HepG2 (cell line): Measurements from ENCODE around the gene CHRNG. TPM values are rescaled to one million over a fixed set of nuclear protein-coding genes. Genes with fewer than 3 reads are reported as not detected.

ENCODE experiments used
- ATAC-seq: fragments of 200-7000 bp; cut with Tn5 transposase; 3 replicates; pipeline ENCODE4 v1.9.1; 2020; ENCODE audit warnings: mild to moderate bottlenecking, moderate library complexity
- BruUV-seq: library from RNA; stranded (reverse); fragments of 400-500 nt; replicated peaks from 2 replicates; lab custom pipeline; 2021; lab: Mats Ljungman, UMichigan
- CTCF ChIA-PET: fragments of 300-600 bp; formaldehyde crosslinking; extraction: SDS; loops from one replicate; lab custom pipeline; 2021; ENCODE audit warnings: low total read pairs, inconsistent platforms, low intra/inter-chr PET ratio; lab: Yijun Ruan, JAX
- POLR2A ChIA-PET: fragments of 350-600 bp; sonication (Branson Sonifier 250); formaldehyde crosslinking; loops from one replicate; lab custom pipeline; 2020; ENCODE audit warnings: antibody characterized with exemption, inconsistent platforms; lab: Yijun Ruan, JAX
- DNase-seq: peaks from one replicate; pipeline ENCODE4 v3.0.0-alpha.2; 2015; ENCODE audit warnings: low spot score
- FAIRE-seq: peaks from 3 replicates; lab custom pipeline; 2011; peaks lifted over from hg19 to GRCh38; lab: Jason Lieb, UNC
- H2AFZ ChIP-seq: one replicate; pipeline ENCODE4 v1.6.1; 2011; ENCODE audit warnings: low read length, inconsistent platforms
- H3K27ac ChIP-seq: fragments of 300-600 bp; 3 replicates; pipeline ENCODE4 v1.8.0; 2011; ENCODE audit warnings: mixed run types, mild to moderate bottlenecking, mixed read lengths, low read length, inconsistent platforms; ENCODE audit not compliant: insufficient read depth; ENCODE audit errors: extremely low read length
- H3K27me3 ChIP-seq, 2 experiments: fragments of 200-600 bp in 1 of 2; 2 replicates in 1 of 2; 3 replicates in 1 of 2; pipeline versions ENCODE4 v1.6.0 to v1.8.0; 2011; ENCODE audit warnings: low read length in 2 of 2, mild to moderate bottlenecking in 2 of 2, moderate library complexity in 2 of 2, inconsistent platforms in 1 of 2; ENCODE audit not compliant: insufficient read depth in 2 of 2, control insufficient read depth in 1 of 2
- H3K36me3 ChIP-seq, 2 experiments: fragments of 200-600 bp in 1 of 2; replicated peaks in 1 of 2; 2 replicates in 1 of 2; 3 replicates in 1 of 2; pipeline versions ENCODE4 v1.5.1 to v1.8.0; 2011; ENCODE audit warnings: low read length in 2 of 2, inconsistent platforms in 1 of 2; ENCODE audit not compliant: insufficient read depth in 2 of 2, control insufficient read depth in 1 of 2
- H3K4me1 ChIP-seq: 2 replicates; pipeline ENCODE4 v1.5.1; 2012; ENCODE audit warnings: low read length, inconsistent platforms; ENCODE audit not compliant: insufficient read depth
- H3K4me2 ChIP-seq: 2 replicates; pipeline ENCODE4 v1.6.0; 2011; ENCODE audit warnings: low read depth, low read length, inconsistent platforms
- H3K4me3 ChIP-seq, 3 experiments: fragments of 200-600 bp in 1 of 3; sonication (generic), shearing (Covaris generic) in 1 of 3; replicated peaks in 1 of 3; 2 replicates each; pipeline ENCODE4 v1.5.1; 2011 to 2016; ENCODE audit warnings: low read length in 3 of 3, inconsistent platforms in 2 of 3, low read depth in 2 of 3, mild to moderate bottlenecking in 2 of 3, control low read depth in 1 of 3, mixed read lengths in 1 of 3; ENCODE audit not compliant: insufficient read depth in 1 of 3
- H3K79me2 ChIP-seq: one replicate; pipeline ENCODE4 v1.6.1; 2011; ENCODE audit warnings: low read length, inconsistent platforms; ENCODE audit not compliant: insufficient read depth
- H3K9ac ChIP-seq: 2 replicates; pipeline ENCODE4 v1.6.0; 2011; ENCODE audit warnings: mild to moderate bottlenecking, low read depth, low read length, inconsistent platforms; ENCODE audit not compliant: insufficient read depth
- H3K9me3 ChIP-seq: 2 replicates; pipeline ENCODE4 v1.5.1; 2012; ENCODE audit warnings: mild to moderate bottlenecking, low read length
- H4K20me1 ChIP-seq: 2 replicates; pipeline ENCODE4 v1.6.0; 2011; ENCODE audit warnings: inconsistent platforms, mild to moderate bottlenecking, low read length, moderate library complexity; ENCODE audit not compliant: insufficient read depth
- FOXA3 ChIP-seq: IDR thresholded peaks from 2 replicates; pipeline ENCODE4 v1.6.1; 2016; ENCODE audit warnings: missing genetic modification reagents, missing compliant biosample characterization
- FOXP1 ChIP-seq, 2 experiments: fragments of 450-650 bp in 1 of 2; IDR thresholded peaks; 2 replicates each; pipeline ENCODE4 v1.6.1; 2017 to 2018; ENCODE audit warnings: antibody characterized with exemption in 1 of 2
- MZF1 ChIP-seq: sonication (generic); formaldehyde crosslinking; IDR thresholded peaks from 2 replicates; pipeline ENCODE4 v1.8.1; 2023; ENCODE audit warnings: mild to moderate bottlenecking, missing genetic modification reagents, borderline replicate concordance
- SKI ChIP-seq: fragments of 450-650 bp; IDR thresholded peaks from one replicate; pipeline ENCODE4 v1.6.1; 2018; ENCODE audit warnings: mild to moderate bottlenecking; ENCODE audit not compliant: partially characterized antibody
- TOE1 ChIP-seq: sonication (generic); formaldehyde crosslinking; IDR thresholded peaks from 2 replicates; pipeline ENCODE4 v1.4.0; 2020; ENCODE audit warnings: mild to moderate bottlenecking, missing genetic modification reagents
- XBP1 ChIP-seq: sonication (generic); formaldehyde crosslinking; IDR thresholded peaks from 2 replicates; pipeline ENCODE4 v1.5.0; 2020; ENCODE audit warnings: missing genetic modification reagents
- ZFX ChIP-seq: sonication (generic); formaldehyde crosslinking; IDR thresholded peaks from 2 replicates; pipeline ENCODE4 v1.4.0; 2020; ENCODE audit warnings: mild to moderate bottlenecking, low read depth, missing genetic modification reagents, moderate library complexity
- ZNF234 ChIP-seq: sonication (generic); formaldehyde crosslinking; conservative IDR thresholded peaks from 2 replicates; pipeline ENCODE4 v1.5.1; 2020; ENCODE audit warnings: mild to moderate bottlenecking, missing genetic modification reagents
- ZNF44 ChIP-seq: sonication (generic); formaldehyde crosslinking; IDR thresholded peaks from 2 replicates; pipeline ENCODE4 v1.5.1; 2020; ENCODE audit warnings: mild to moderate bottlenecking, missing genetic modification reagents
- ZNF670 ChIP-seq: sonication (generic); formaldehyde crosslinking; IDR thresholded peaks from 2 replicates; pipeline ENCODE4 v1.8.0; 2022; ENCODE audit warnings: mild to moderate bottlenecking, missing genetic modification reagents, borderline replicate concordance
- WGBS: methylation state at CpG from one replicate; pipeline ENCODE4 v1.1.6; 2017; ENCODE audit warnings: low lambda C conversion rate; 5-methylcytosine and 5-hydroxymethylcytosine counted together
- in situ Hi-C: cut with HindIII; loops from 2 replicates; pipeline ENCODE4 v1.10.0; 2017; ENCODE audit warnings: low pct_unique_long_range_greater_than_20kb; ENCODE audit not compliant: extremely low pct_ligation_motif_present
- intact Hi-C: fragments of 100-400 bp; cut with micrococcal nuclease; formaldehyde crosslinking; loops from one replicate; pipeline ENCODE4 v1.10.0; 2022; ENCODE audit not compliant: unreplicated experiment
- polyA plus RNA-seq, 8 experiments: library from polyadenylated mRNA; depleted of rRNA in 3 of 8; stranded (reverse) in 7 of 8; unstranded in 1 of 8; fragments of >200 nt; fragmentation: Illumina TruSeq in 4 of 8; extraction: Trizol in 4 of 8; gene quantifications; 2 replicates each; pipeline versions ENCODE4 v1.2.1 to v1.2.3, GENCODE V29; 2011 to 2016; ENCODE audit warnings: low read depth in 4 of 8, missing spikeins in 1 of 8, mixed read lengths in 1 of 8; ENCODE audit not compliant: insufficient read depth in 1 of 8
- total RNA-seq, 5 experiments: library from RNA; depleted of rRNA; stranded (reverse); fragments of >200 nt; fragmentation: Illumina TruSeq; extraction: Trizol; gene quantifications; 2 replicates each; pipeline ENCODE4 v1.2.3, GENCODE V29; 2016; ENCODE audit warnings: low read depth in 1 of 5
- TF ChIP-seq, protein P1 (sequence below): sonication (generic); formaldehyde crosslinking; IDR thresholded peaks from 2 replicates; pipeline ENCODE4 v1.4.0; 2020; ENCODE audit warnings: missing genetic modification reagents
- TF ChIP-seq, protein P2 (sequence below): sonication (generic); formaldehyde crosslinking; IDR thresholded peaks from 2 replicates; pipeline ENCODE4 v1.5.1; 2020; ENCODE audit warnings: mild to moderate bottlenecking, missing genetic modification reagents, moderate library complexity

Gene CHRNG
- total and polyA plus RNA-seq, 2 of the 13 experiments (the other 11 are each of a cell fraction or from before 2014, with no cell fraction given): not detected

DNA sequence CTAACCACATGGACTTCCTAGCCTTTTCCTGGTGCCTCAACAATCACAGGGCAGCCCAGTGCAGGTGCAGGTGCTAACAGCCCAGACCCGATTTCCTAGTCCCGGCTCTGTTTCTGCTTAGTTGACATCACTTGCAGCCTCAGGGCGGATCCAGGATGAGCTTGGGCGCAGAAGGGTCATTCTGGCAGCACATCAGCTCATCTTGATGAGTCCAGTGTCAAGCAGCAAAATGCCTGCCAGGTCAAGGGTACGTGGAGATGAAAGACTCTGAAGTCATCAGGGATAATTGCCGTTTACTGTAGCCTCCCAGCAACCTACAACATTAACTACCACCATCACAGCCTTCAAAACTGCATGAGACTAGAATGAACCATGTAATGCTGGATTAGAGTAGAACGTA, 54.5 kb downstream of the CHRNG start:
- H3K4me2 ChIP-seq: no peak overlapping the region
- no peaks in the 10 kb centered on the region for H3K79me2 ChIP-seq
- intact Hi-C loops: no loop called here
- ATAC-seq: no peak
- ChIA-PET CTCF (no interaction called here), POLR2A (no interaction called here)
- no peaks in the 10 kb centered on the region; the same call in 1 of the 2 replicates for H3K4me1 ChIP-seq
- H4K20me1 ChIP-seq: no peaks in the 10 kb centered on the region
- no peak for TF ChIP-seq ZNF44 (CRISPR knock-in tag)
- TF ChIP-seq FOXA3 (CRISPR knock-in tag): no peak
- TF ChIP-seq, protein P1, sequence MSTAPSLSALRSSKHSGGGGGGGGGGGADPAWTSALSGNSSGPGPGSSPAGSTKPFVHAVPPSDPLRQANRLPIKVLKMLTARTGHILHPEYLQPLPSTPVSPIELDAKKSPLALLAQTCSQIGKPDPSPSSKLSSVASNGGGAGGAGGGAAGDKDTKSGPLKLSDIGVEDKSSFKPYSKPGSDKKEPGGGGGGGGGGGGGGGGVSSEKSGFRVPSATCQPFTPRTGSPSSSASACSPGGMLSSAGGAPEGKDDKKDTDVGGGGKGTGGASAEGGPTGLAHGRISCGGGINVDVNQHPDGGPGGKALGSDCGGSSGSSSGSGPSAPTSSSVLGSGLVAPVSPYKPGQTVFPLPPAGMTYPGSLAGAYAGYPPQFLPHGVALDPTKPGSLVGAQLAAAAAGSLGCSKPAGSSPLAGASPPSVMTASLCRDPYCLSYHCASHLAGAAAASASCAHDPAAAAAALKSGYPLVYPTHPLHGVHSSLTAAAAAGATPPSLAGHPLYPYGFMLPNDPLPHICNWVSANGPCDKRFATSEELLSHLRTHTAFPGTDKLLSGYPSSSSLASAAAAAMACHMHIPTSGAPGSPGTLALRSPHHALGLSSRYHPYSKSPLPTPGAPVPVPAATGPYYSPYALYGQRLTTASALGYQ: no peak
- no peak for TF ChIP-seq TOE1
- TF ChIP-seq, protein P2, sequence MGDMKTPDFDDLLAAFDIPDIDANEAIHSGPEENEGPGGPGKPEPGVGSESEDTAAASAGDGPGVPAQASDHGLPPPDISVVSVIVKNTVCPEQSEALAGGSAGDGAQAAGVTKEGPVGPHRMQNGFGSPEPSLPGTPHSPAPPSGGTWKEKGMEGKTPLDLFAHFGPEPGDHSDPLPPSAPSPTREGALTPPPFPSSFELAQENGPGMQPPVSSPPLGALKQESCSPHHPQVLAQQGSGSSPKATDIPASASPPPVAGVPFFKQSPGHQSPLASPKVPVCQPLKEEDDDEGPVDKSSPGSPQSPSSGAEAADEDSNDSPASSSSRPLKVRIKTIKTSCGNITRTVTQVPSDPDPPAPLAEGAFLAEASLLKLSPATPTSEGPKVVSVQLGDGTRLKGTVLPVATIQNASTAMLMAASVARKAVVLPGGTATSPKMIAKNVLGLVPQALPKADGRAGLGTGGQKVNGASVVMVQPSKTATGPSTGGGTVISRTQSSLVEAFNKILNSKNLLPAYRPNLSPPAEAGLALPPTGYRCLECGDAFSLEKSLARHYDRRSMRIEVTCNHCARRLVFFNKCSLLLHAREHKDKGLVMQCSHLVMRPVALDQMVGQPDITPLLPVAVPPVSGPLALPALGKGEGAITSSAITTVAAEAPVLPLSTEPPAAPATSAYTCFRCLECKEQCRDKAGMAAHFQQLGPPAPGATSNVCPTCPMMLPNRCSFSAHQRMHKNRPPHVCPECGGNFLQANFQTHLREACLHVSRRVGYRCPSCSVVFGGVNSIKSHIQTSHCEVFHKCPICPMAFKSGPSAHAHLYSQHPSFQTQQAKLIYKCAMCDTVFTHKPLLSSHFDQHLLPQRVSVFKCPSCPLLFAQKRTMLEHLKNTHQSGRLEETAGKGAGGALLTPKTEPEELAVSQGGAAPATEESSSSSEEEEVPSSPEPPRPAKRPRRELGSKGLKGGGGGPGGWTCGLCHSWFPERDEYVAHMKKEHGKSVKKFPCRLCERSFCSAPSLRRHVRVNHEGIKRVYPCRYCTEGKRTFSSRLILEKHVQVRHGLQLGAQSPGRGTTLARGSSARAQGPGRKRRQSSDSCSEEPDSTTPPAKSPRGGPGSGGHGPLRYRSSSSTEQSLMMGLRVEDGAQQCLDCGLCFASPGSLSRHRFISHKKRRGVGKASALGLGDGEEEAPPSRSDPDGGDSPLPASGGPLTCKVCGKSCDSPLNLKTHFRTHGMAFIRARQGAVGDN (CRISPR knock-in tag): no peak
- TF ChIP-seq XBP1 (CRISPR knock-in tag): no peak
- TF ChIP-seq SKI: no peak
- TF ChIP-seq ZFX (CRISPR knock-in tag): no peak
- TF ChIP-seq FOXP1 (IDR thresholded peaks at IDR 0.05): no peak
- TF ChIP-seq FOXP1 (CRISPR knock-in tag; IDR thresholded peaks at IDR 0.05): no peak
- no peak for TF ChIP-seq ZNF670 (CRISPR knock-in tag)
- TF ChIP-seq ZNF234 (CRISPR knock-in tag): no peak
- TF ChIP-seq MZF1 (CRISPR knock-in tag): no peak
- no peak for FAIRE-seq
- 42% methylated on average over 6 of the region's 7 CpGs for WGBS
- no peaks in the 10 kb centered on the region; a peak in 1 of 5 replicates for H3K27me3 ChIP-seq
- no peak overlapping the region for H3K9ac ChIP-seq
- no peaks in the 10 kb centered on the region for H3K36me3 ChIP-seq
- no peak overlapping the region for H2AFZ ChIP-seq
- H3K27ac ChIP-seq: no peak overlapping the region
- in situ Hi-C loops: no loop called here
- no TSS peak for BruUV-seq
- H3K4me3 ChIP-seq: no peak overlapping the region
- DNase-seq: no peak
- no peaks in the 10 kb centered on the region for H3K9me3 ChIP-seq
